H1 (cell line): ENCODE data around the gene EYA4.

Experiments used
- ATF3 ChIP-seq: IDR thresholded peaks from 2 replicates; pipeline ENCODE4 v1.6.1; 2011; ENCODE audit warnings: low read depth, mild to moderate bottlenecking, low read length; ENCODE audit not compliant: insufficient read depth
- CTCF ChIP-seq, 3 experiments: IDR thresholded peaks; 1 replicate in 2 of 3; 2 replicates in 1 of 3; pipeline versions ENCODE4 v1.5.1 to v1.6.1; 2011; ENCODE audit warnings: low read length in 3 of 3, mild to moderate bottlenecking in 3 of 3, inconsistent platforms in 2 of 3, low read depth in 1 of 3, moderate library complexity in 1 of 3; ENCODE audit not compliant: insufficient read depth in 1 of 3; ENCODE audit errors: control extremely low read depth in 1 of 3
- EZH2 ChIP-seq: fragments of 200-600 bp; sonication (generic); IDR thresholded peaks from 2 replicates; pipeline ENCODE4 v1.7.1; 2012; ENCODE audit warnings: low read depth, mild to moderate bottlenecking, moderate library complexity, low read length, inconsistent platforms; ENCODE audit not compliant: severe bottlenecking
- GTF2F1 ChIP-seq: IDR thresholded peaks from 2 replicates; pipeline ENCODE4 v1.6.1; 2012; ENCODE audit warnings: low read depth, low read length, improper control_type of control experiment, borderline replicate concordance
- HDAC6 ChIP-seq: IDR thresholded peaks from one replicate; pipeline ENCODE4 v1.7.1; 2012; ENCODE audit warnings: low read depth, mild to moderate bottlenecking, inconsistent platforms, low read length, moderate library complexity
- MAFK ChIP-seq: IDR thresholded peaks from 2 replicates; pipeline ENCODE4 v1.6.1; 2012; ENCODE audit warnings: low read depth, mild to moderate bottlenecking, improper control_type of control experiment, low read length
- POLR2A ChIP-seq, 2 experiments: IDR thresholded peaks; 1 replicate in 1 of 2; 2 replicates in 1 of 2; pipeline ENCODE4 v1.6.1; 2011; ENCODE audit warnings: low read depth in 2 of 2, low read length in 2 of 2, mild to moderate bottlenecking in 2 of 2; ENCODE audit errors: control extremely low read depth in 1 of 2
- TCF12 ChIP-seq: IDR thresholded peaks from 2 replicates; pipeline ENCODE4 v1.6.1; 2011; ENCODE audit warnings: low read depth, mild to moderate bottlenecking, low read length
- ZNF274 ChIP-seq: IDR thresholded peaks from 2 replicates; pipeline ENCODE4 v1.7.0; 2012; ENCODE audit warnings: low read length, borderline replicate concordance; ENCODE audit errors: extremely low read depth

DNA sequence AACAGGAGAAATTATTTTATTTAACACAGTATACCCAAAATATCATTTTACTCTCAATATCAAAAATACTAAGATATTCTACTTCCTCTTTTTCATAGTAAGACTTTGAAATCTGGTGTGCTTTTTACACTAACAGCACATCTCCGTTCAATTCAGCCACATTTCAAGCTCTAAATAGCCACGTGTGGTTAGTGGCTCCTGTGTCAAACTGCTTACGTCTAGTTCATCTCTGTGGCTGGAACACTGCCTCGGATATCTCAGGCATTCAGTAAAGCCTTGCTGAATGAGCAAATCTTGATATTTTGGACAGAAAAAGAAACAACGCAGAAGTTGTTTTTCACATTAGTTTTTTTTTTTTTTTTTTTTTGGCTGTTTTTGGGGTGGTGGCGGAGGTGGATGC is 136.1 kb downstream of the EYA4 start:
- TF ChIP-seq EZH2 (no peak), MAFK (no peak), HDAC6 (no peak), ZNF274 (no peak), TCF12 (no peak), GTF2F1 (no peak), CTCF (IDR thresholded peaks at IDR 0.05; ENCODE audit: control extremely low read depth in 1 of 3, insufficient read depth in 1 of 3, low read depth in 1 of 3, low read length in 3 of 3) (no peak), ATF3 (no peak), POLR2A (IDR thresholded peaks at IDR 0.05; ENCODE audit: control extremely low read depth in 1 of 2, low read depth in 2 of 2, low read length in 2 of 2) (no peak)
